SK-N-SH treated with all-trans-retinoic acid at 6 μM for 48 hours (cell line): Measurements from ENCODE around the gene TTC16.

ENCODE experiments used
- ZFP3 ChIP-seq: fragments of 250-450 bp; sonication (Bioruptor Pico); IDR thresholded peaks from 2 replicates; pipeline ENCODE4 v1.5.0; 2020; ENCODE audit warnings: mild to moderate bottlenecking, moderate library complexity
- TF ChIP-seq, protein P1 (sequence below): fragments of 250-450 bp; sonication (Bioruptor Pico); IDR thresholded peaks from 2 replicates; pipeline ENCODE4 v1.8.0; 2020; ENCODE audit warnings: mild to moderate bottlenecking, moderate library complexity, borderline replicate concordance

DNA sequence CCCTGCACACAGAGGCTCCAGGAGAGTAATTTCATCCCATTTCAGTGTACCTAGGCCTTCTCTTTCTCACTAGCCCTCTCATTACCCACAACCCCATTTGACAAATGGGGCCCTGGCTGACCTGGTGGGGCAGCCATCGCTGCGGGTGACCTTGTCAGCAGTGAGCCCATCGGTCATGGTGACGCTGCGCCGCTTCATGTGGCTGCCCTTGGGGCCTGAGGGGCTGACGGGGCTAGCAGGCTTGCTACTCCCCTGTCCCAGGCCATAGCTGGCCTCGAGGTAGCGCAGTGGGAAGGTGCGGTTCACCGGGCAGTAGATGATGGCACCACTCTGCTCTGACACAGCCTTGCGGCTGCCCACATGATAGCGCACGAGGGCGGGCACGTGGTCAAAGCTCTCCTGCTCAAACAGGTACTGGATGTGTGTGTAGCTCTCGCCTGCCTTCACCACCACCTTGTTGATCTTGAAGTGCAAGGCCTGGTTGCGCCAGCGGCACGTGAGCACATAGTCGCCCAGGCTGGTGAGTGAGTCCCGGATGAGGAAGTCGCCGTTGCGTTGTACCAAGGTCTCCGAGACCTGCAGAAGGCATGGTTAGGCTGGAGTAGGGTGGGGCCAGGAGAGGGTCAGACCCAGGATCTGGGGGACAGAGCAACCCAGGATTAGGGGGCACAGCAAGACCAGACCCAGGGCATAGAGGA, 33.4 kb downstream of the TTC16 start:
- TF ChIP-seq, protein P1, sequence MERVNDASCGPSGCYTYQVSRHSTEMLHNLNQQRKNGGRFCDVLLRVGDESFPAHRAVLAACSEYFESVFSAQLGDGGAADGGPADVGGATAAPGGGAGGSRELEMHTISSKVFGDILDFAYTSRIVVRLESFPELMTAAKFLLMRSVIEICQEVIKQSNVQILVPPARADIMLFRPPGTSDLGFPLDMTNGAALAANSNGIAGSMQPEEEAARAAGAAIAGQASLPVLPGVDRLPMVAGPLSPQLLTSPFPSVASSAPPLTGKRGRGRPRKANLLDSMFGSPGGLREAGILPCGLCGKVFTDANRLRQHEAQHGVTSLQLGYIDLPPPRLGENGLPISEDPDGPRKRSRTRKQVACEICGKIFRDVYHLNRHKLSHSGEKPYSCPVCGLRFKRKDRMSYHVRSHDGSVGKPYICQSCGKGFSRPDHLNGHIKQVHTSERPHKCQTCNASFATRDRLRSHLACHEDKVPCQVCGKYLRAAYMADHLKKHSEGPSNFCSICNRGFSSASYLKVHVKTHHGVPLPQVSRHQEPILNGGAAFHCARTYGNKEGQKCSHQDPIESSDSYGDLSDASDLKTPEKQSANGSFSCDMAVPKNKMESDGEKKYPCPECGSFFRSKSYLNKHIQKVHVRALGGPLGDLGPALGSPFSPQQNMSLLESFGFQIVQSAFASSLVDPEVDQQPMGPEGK (CRISPR knock-in tag): no peak
- TF ChIP-seq ZFP3 (CRISPR knock-in tag): no peak
